MCF 10A (cell line): ENCODE measurements around the gene TMCO4. TPM values are rescaled to one million over a fixed set of nuclear protein-coding genes. Genes with fewer than 3 reads are reported as not detected.

Experiments
- BruUV-seq: library from RNA; stranded (reverse); fragments of 400-500 nt; replicated peaks from 2 replicates; lab custom pipeline; 2021; lab: Mats Ljungman, UMichigan
- CTCF ChIA-PET: fragments of 300-600 bp; sonication (Branson Sonifier 250); formaldehyde crosslinking; extraction: SDS; loops from one replicate; lab custom pipeline; 2021; ENCODE audit warnings: antibody characterized with exemption, inconsistent platforms; lab: Yijun Ruan, JAX
- POLR2A ChIA-PET: fragments of 300-600, 350-650 bp; sonication (Branson Sonifier 250); formaldehyde crosslinking; extraction: SDS; loops from one replicate; lab custom pipeline; 2020; ENCODE audit warnings: antibody characterized with exemption, inconsistent platforms; lab: Yijun Ruan, JAX
- DNase-seq: peaks from one replicate; pipeline ENCODE4 v3.0.0-alpha.2; 2018; ENCODE audit not compliant: unreplicated experiment
- H3K27ac Mint-ChIP-seq: one replicate; pipeline ENCODE4 v1.8.0; 2022; ENCODE audit warnings: mild to moderate bottlenecking, low read depth, mixed read lengths; ENCODE audit not compliant: unreplicated experiment
- H3K27me3 Mint-ChIP-seq: one replicate; pipeline ENCODE4 v1.8.0; 2022; ENCODE audit warnings: mixed read lengths; ENCODE audit not compliant: insufficient read depth, unreplicated experiment
- H3K36me3 Mint-ChIP-seq: one replicate; pipeline ENCODE4 v1.8.0; 2022; ENCODE audit warnings: mild to moderate bottlenecking, moderate library complexity, mixed read lengths; ENCODE audit not compliant: insufficient read depth, unreplicated experiment
- H3K4me1 Mint-ChIP-seq: one replicate; pipeline ENCODE4 v1.8.0; 2022; ENCODE audit warnings: mixed read lengths; ENCODE audit not compliant: insufficient read depth, unreplicated experiment
- H3K4me3 Mint-ChIP-seq: one replicate; pipeline ENCODE4 v1.8.0; 2022; ENCODE audit warnings: mild to moderate bottlenecking, moderate library complexity, mixed read lengths; ENCODE audit not compliant: unreplicated experiment
- H3K9me3 Mint-ChIP-seq: one replicate; pipeline ENCODE4 v1.8.0; 2022; ENCODE audit warnings: mixed read lengths; ENCODE audit not compliant: unreplicated experiment
- CTCF ChIP-seq: fragments of 200-600 bp; IDR thresholded peaks from one replicate; pipeline ENCODE4 v1.8.0; 2022; ENCODE audit warnings: antibody characterized with exemption, mild to moderate bottlenecking; ENCODE audit not compliant: unreplicated experiment
- intact Hi-C: fragments of 100-400 bp; cut with micrococcal nuclease; formaldehyde crosslinking; loops from 2 replicates; pipeline ENCODE4 v1.14.1; 2022
- total RNA-seq: library from RNA; stranded (reverse); gene quantifications from 2 replicates; pipeline ENCODE4 v1.2.3, GENCODE V29; 2022

TMCO4 gene
- total RNA-seq, 1 experiment from 2014 or later: 20.5 TPM

GRCh38 chr1:19679691-19680090, 120.0 kb downstream of the TMCO4 start:
- H3K27ac Mint-ChIP-seq: no peak overlapping the region
- no peak for DNase-seq
- no peak overlapping the region for H3K4me3 Mint-ChIP-seq
- POLR2A ChIA-PET: no interaction called here
- H3K36me3 Mint-ChIP-seq: no peaks in the 10 kb centered on the region
- CTCF ChIA-PET: no interaction called here
- BruUV-seq: no TSS peak
- TF ChIP-seq CTCF: no peak
- peaks cover 17% of the 10 kb centered on the region for H3K4me1 Mint-ChIP-seq
- no peaks in the 10 kb centered on the region for H3K9me3 Mint-ChIP-seq
- intact Hi-C loops: no loop called here
- no peaks in the 10 kb centered on the region for H3K27me3 Mint-ChIP-seq

GRCh38 chr1:19678931-19679453, 120.7 kb downstream of the TMCO4 start:
- POLR2A ChIA-PET: interaction anchor here (1.1 kb wide), 1 partner anchor 427 kb away, joined by 3 read pairs; no protein-coding TSS in a partner anchor
- CTCF ChIA-PET: interaction anchor here (1.5 to 2.6 kb wide), 2 partner anchors 17 to 25 kb away, joined by 6 to 15 read pairs; no protein-coding TSS in a partner anchor
- Mint-ChIP-seq H3K27me3 (no peaks in the 10 kb centered on the region), H3K4me3 (no peak overlapping the region), H3K36me3 (no peaks in the 10 kb centered on the region), H3K4me1 (peaks cover 17% of the 10 kb centered on the region), H3K27ac (no peak overlapping the region), H3K9me3 (no peaks in the 10 kb centered on the region)
- intact Hi-C loops: no loop called here
- BruUV-seq: no TSS peak
- DNase-seq: no peak
- no peak for TF ChIP-seq CTCF

GRCh38 chr1:19678493-19678892, 121.2 kb downstream of the TMCO4 start:
- CTCF ChIA-PET: interaction anchor here (1.5 to 2.6 kb wide), 2 partner anchors 17 to 26 kb away, joined by 6 to 15 read pairs; no protein-coding TSS in a partner anchor
- DNase-seq: no peak
- Mint-ChIP-seq H3K4me3 (no peak overlapping the region), H3K4me1 (peaks cover 17% of the 10 kb centered on the region), H3K9me3 (no peaks in the 10 kb centered on the region), H3K27me3 (no peaks in the 10 kb centered on the region), H3K36me3 (no peaks in the 10 kb centered on the region), H3K27ac (no peak overlapping the region)
- no TSS peak for BruUV-seq
- intact Hi-C loops: no loop called here
- no peak for TF ChIP-seq CTCF
- POLR2A ChIA-PET: interaction anchor here (0.6 to 1.1 kb wide), 2 partner anchors 270 to 426 kb away, joined by 3 read pairs; no protein-coding TSS in a partner anchor

- CTCF ChIA-PET: interaction anchor here (0.6 to 2.6 kb wide), 4 partner anchors 14 to 421 kb away, joined by 3 to 15 read pairs (median 8); no protein-coding TSS in a partner anchor
- no peaks in the 10 kb centered on the region for H3K27me3 Mint-ChIP-seq
- no peak overlapping the region for H3K27ac Mint-ChIP-seq
Measured at GRCh38 chr1:19676438-19676922, 123.2 kb downstream of the TMCO4 start.

More at GRCh38 chr1:19676438-19676922, 123.2 kb downstream of the TMCO4 start:
- intact Hi-C loops: no loop called here
- peaks cover 9% of the 10 kb centered on the region for H3K4me1 Mint-ChIP-seq
- POLR2A ChIA-PET: no interaction called here
- H3K36me3 Mint-ChIP-seq: no peaks in the 10 kb centered on the region
- H3K4me3 Mint-ChIP-seq: no peak overlapping the region
- no peak for TF ChIP-seq CTCF
- peak; percentile 86 for DNase-seq
- H3K9me3 Mint-ChIP-seq: no peaks in the 10 kb centered on the region
- no TSS peak for BruUV-seq
